OCI-LY1 (cell line): ENCODE results near the gene ENO4.

Source experiments
- H2AFZ ChIP-seq: fragments of 200-600 bp; sonication (generic), shearing (Covaris generic); 2 replicates; pipeline ENCODE4 v1.6.0; 2014; ENCODE audit warnings: antibody characterized with exemption, mild to moderate bottlenecking, low read length
- H3F3A ChIP-seq: fragments of 200-600 bp; sonication (generic), shearing (Covaris generic); 2 replicates; pipeline ENCODE4 v1.6.0; 2014; ENCODE audit warnings: mild to moderate bottlenecking, antibody characterized with exemption, low read length, moderate library complexity; ENCODE audit not compliant: insufficient read depth
- H3K27ac ChIP-seq: fragments of 200-600 bp; sonication (generic); 2 replicates; pipeline ENCODE4 v1.5.1; 2014; ENCODE audit warnings: low read length, mixed run types, mild to moderate bottlenecking, low read depth; ENCODE audit not compliant: poor library complexity, severe bottlenecking
- H3K27me3 ChIP-seq: fragments of 200-600 bp; sonication (generic); 2 replicates; pipeline ENCODE4 v1.6.0; 2014; ENCODE audit warnings: antibody characterized with exemption, mild to moderate bottlenecking, low read length, moderate library complexity; ENCODE audit not compliant: insufficient read depth
- H3K36me3 ChIP-seq: fragments of 200-600 bp; sonication (generic); 2 replicates; pipeline ENCODE4 v1.6.1; 2014; ENCODE audit warnings: mild to moderate bottlenecking, antibody characterized with exemption, low read length, moderate library complexity, mixed read lengths; ENCODE audit not compliant: insufficient read depth
- H3K4me1 ChIP-seq: fragments of 200-600 bp; sonication (generic); 2 replicates; pipeline ENCODE4 v1.5.1; 2014; ENCODE audit warnings: mild to moderate bottlenecking, low read length, moderate library complexity; ENCODE audit not compliant: insufficient read depth, severe bottlenecking
- H3K4me2 ChIP-seq: fragments of 200-600 bp; sonication (generic), shearing (Covaris generic); 2 replicates; pipeline ENCODE4 v1.6.1; 2014; ENCODE audit warnings: low read length
- H3K4me3 ChIP-seq: fragments of 200-600 bp; sonication (generic); 2 replicates; pipeline ENCODE4 v1.5.1; 2014; ENCODE audit warnings: low read length, low read depth, mild to moderate bottlenecking, mixed read lengths; ENCODE audit not compliant: poor library complexity, severe bottlenecking
- H3K79me2 ChIP-seq: fragments of 200-600 bp; shearing (Covaris generic); 2 replicates; pipeline ENCODE4 v1.6.1; 2016; ENCODE audit warnings: mixed run types, low read length, mixed read lengths; ENCODE audit not compliant: insufficient read depth
- H3K9ac ChIP-seq: fragments of 200-600 bp; sonication (generic), shearing (Covaris generic); 2 replicates; pipeline ENCODE4 v1.6.1; 2014; ENCODE audit warnings: mild to moderate bottlenecking, low read length, mixed read lengths
- H3K9me2 ChIP-seq: fragments of 200-600 bp; sonication (generic), shearing (Covaris generic); 2 replicates; pipeline ENCODE4 v1.6.1; 2014; ENCODE audit warnings: low read depth, mild to moderate bottlenecking, low read length, mixed read lengths
- H3K9me3 ChIP-seq: fragments of 200-600 bp; shearing (Covaris generic); 2 replicates; pipeline ENCODE4 v1.6.1; 2014; ENCODE audit warnings: low read length, mixed read lengths
- H4K20me1 ChIP-seq: fragments of 200-600 bp; sonication (generic), shearing (Covaris generic); 2 replicates; pipeline ENCODE4 v1.6.0; 2016; ENCODE audit warnings: mild to moderate bottlenecking, low read length; ENCODE audit not compliant: insufficient read depth
- CTCF ChIP-seq: fragments of 200-600 bp; sonication (generic), shearing (Covaris generic); IDR thresholded peaks from 2 replicates; pipeline ENCODE4 v1.5.1; 2017; ENCODE audit warnings: mild to moderate bottlenecking, antibody characterized with exemption, low read length, moderate library complexity, mixed read lengths
- EZH2 ChIP-seq: fragments of 200-600 bp; sonication (generic), shearing (Covaris generic); IDR thresholded peaks from 2 replicates; pipeline ENCODE4 v1.8.0; 2017; ENCODE audit warnings: borderline replicate concordance, mixed run types, mild to moderate bottlenecking, antibody characterized with exemption, low read length, moderate library complexity, mixed read lengths

ENO4 gene

GRCh38 chr10:116840389-116841075 lies 8.8 kb upstream of the ENO4 start:
- peak overlapping the region; percentile 98 for H3K27ac ChIP-seq

DNA sequence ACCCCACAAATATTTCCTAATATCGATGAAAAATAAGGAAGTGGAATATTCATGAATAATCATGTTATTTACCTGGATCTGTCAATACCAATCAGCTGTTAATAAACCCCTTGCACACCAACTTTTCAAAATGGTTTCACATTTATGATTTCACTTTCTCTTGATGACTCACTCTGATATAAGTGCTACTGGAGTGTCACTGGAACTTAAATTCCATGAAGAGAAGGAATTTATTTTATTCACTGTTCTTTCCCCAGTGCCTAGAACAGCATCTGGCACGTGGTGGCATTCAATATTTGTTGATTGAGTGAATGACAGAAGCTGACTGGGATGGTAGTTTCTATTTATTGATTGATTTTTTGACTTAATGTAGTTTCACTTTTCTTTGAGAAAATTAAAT lies 3.5 kb upstream of the ENO4 start:
- TF ChIP-seq CTCF: no peak
- TF ChIP-seq EZH2: no peak

More at GRCh38 chr10:116840389-116841075, 8.8 kb upstream of the ENO4 start:
- Histone ChIP-seq H3K9ac (peak overlapping the region; percentile 75), H4K20me1 (no peaks in the 10 kb centered on the region), H3K4me3 (peak overlapping the region; percentile 57), H3K9me3 (no peaks in the 10 kb centered on the region), H3K4me2 (peak overlapping the region; percentile 94), H3K36me3 (peaks cover 7% of the 10 kb centered on the region; the same call in 1 of the 2 replicates), H3K27me3 (no peaks in the 10 kb centered on the region), H3K9me2 (no peaks in the 10 kb centered on the region), H3K79me2 (peaks cover 35% of the 10 kb centered on the region), H2AFZ (peak overlapping the region; percentile 40; the same call in 1 of the 2 replicates), H3K4me1 (peaks cover 100% of the 10 kb centered on the region), H3F3A (no peaks in the 10 kb centered on the region)
- TF ChIP-seq CTCF (no peak), EZH2 (no peak)

GRCh38 chr10:116848032-116848943 lies 1.0 kb upstream of the ENO4 start:
- Histone ChIP-seq H3K4me1 (peaks cover 68% of the 10 kb centered on the region), H4K20me1 (no peaks in the 10 kb centered on the region), H3K9me3 (no peaks in the 10 kb centered on the region), H2AFZ (no peak overlapping the region), H3K9ac (peak overlapping the region; percentile 98), H3K27me3 (no peaks in the 10 kb centered on the region), H3K4me2 (peak overlapping the region; percentile 92), H3K36me3 (peaks cover 7% of the 10 kb centered on the region), H3F3A (peaks cover 8% of the 10 kb centered on the region; the same call in 1 of the 2 replicates), H3K9me2 (no peaks in the 10 kb centered on the region), H3K4me3 (peak overlapping the region; percentile 91), H3K27ac (peak overlapping the region; percentile 100), H3K79me2 (peaks cover 8% of the 10 kb centered on the region; the same call in 1 of the 2 replicates)
- no peak for TF ChIP-seq CTCF
- TF ChIP-seq EZH2: no peak

More for the DNA sequence above, 3.5 kb upstream of the ENO4 start:
- H3K27ac ChIP-seq: peak overlapping the region; percentile 49
- no peaks in the 10 kb centered on the region for H3K9me2 ChIP-seq
- peak overlapping the region; percentile 13; the same call in 1 of the 2 replicates for H3K9ac ChIP-seq
- H3K79me2 ChIP-seq: peaks cover 21% of the 10 kb centered on the region
- peak overlapping the region; percentile 22 for H3K4me3 ChIP-seq
- no peaks in the 10 kb centered on the region for H3K27me3 ChIP-seq
- peaks cover 7% of the 10 kb centered on the region; the same call in 1 of the 2 replicates for H3K36me3 ChIP-seq
- H4K20me1 ChIP-seq: no peaks in the 10 kb centered on the region
- peak overlapping the region; percentile 36 for H3K4me2 ChIP-seq
- no peak overlapping the region for H2AFZ ChIP-seq
- peaks cover 8% of the 10 kb centered on the region; the same call in 1 of the 2 replicates for H3F3A ChIP-seq
- H3K9me3 ChIP-seq: no peaks in the 10 kb centered on the region
- H3K4me1 ChIP-seq: peaks cover 92% of the 10 kb centered on the region
